ENCODE data around the gene SUSD6.

DNA sequence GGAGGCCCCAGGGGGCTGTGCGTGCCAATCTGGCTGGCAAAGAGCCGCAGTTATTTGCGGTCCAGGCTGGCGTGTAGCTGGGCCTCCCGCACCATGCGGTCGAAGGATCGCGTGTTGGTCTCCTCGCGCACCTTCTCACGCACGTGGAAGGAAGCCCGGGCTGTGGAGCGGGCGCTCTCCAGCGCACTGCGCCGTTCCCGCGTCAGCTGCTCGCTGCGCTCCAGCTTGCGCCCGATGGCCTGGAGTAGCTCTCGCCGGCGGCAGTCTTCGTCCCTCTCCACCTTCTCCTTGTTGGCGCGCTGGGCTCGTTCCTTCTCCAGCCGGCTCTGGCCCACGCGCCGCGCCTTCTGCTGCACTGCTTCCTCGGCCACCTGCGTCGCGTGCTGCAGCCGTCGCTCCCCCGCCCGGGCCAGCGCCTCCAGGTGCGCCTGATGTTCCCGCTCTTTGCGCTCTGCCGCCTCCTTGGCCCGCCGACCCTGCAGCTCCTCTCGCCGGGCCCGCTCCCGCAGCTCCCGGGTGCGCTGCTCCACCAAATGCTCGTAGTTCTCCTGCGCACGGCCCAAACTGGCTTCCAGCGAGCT is 39.9 kb upstream of the SUSD6 start:
- TF ChIP-seq, protein P1, sequence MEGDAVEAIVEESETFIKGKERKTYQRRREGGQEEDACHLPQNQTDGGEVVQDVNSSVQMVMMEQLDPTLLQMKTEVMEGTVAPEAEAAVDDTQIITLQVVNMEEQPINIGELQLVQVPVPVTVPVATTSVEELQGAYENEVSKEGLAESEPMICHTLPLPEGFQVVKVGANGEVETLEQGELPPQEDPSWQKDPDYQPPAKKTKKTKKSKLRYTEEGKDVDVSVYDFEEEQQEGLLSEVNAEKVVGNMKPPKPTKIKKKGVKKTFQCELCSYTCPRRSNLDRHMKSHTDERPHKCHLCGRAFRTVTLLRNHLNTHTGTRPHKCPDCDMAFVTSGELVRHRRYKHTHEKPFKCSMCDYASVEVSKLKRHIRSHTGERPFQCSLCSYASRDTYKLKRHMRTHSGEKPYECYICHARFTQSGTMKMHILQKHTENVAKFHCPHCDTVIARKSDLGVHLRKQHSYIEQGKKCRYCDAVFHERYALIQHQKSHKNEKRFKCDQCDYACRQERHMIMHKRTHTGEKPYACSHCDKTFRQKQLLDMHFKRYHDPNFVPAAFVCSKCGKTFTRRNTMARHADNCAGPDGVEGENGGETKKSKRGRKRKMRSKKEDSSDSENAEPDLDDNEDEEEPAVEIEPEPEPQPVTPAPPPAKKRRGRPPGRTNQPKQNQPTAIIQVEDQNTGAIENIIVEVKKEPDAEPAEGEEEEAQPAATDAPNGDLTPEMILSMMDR (IDR thresholded peaks at IDR 0.05; ENCODE audit: low read depth, low read length, poor library complexity, severe bottlenecking): no peak
- TF ChIP-seq EZH2phosphoT487 (IDR thresholded peaks at IDR 0.05; ENCODE audit: borderline replicate concordance, low read length): no peak

Measured in DOHH2 (cell line).